ENCODE data around the gene LRRC19.
A peak's percentile ranks its signal among the peaks of the same experiment; 100 is the strongest.

GRCh38 chr9:26955921-26956859, 49.3 kb downstream of the LRRC19 start, which contains the start of gene IFT74:
- TF ChIP-seq PRDM4 (tag by site-specific recombination; IDR thresholded peaks at IDR 0.05) (no peak), CTCF (tag by site-specific recombination; IDR thresholded peaks at IDR 0.05) (no peak), PATZ1 (tag by site-specific recombination; IDR thresholded peaks at IDR 0.05) (no peak; the same call in 1 of the 2 replicates), ZNF449 (tag by site-specific recombination; IDR thresholded peaks at IDR 0.05) (no peak), PRDM6 (tag by site-specific recombination; IDR thresholded peaks at IDR 0.05) (peak; percentile 94), ATF2 (tag by site-specific recombination; IDR thresholded peaks at IDR 0.05; ENCODE audit: low read depth) (no peak), ZNF274 (IDR thresholded peaks at IDR 0.05; ENCODE audit: low read length) (no peak), ZNF274 (tag by site-specific recombination; IDR thresholded peaks at IDR 0.05; ENCODE audit: borderline replicate concordance) (no peak), KLF17 (tag by site-specific recombination; IDR thresholded peaks at IDR 0.05) (no peak), ZFP41 (tag by site-specific recombination; IDR thresholded peaks at IDR 0.05; ENCODE audit: borderline replicate concordance) (no peak), ZNF510 (tag by site-specific recombination; IDR thresholded peaks at IDR 0.05; ENCODE audit: insufficient replicate concordance) (no peak), ZNF292 (tag by site-specific recombination; IDR thresholded peaks at IDR 0.05; ENCODE audit: borderline replicate concordance, low read depth) (no peak)

Measured in HEK293 (cell line).